HepG2 (cell line): ENCODE measurements around the gene STAM. TPM values are rescaled to one million over a fixed set of nuclear protein-coding genes. Genes with fewer than 3 reads are reported as not detected.
A peak's percentile ranks its signal among the peaks of the same experiment; 100 is the strongest.

ENCODE experiments used
- ATAC-seq: fragments of 200-7000 bp; cut with Tn5 transposase; 3 replicates; pipeline ENCODE4 v1.9.1; 2020; ENCODE audit warnings: mild to moderate bottlenecking, moderate library complexity
- BruUV-seq: library from RNA; stranded (reverse); fragments of 400-500 nt; replicated peaks from 2 replicates; lab custom pipeline; 2021; lab: Mats Ljungman, UMichigan
- CTCF ChIA-PET: fragments of 300-600 bp; formaldehyde crosslinking; extraction: SDS; loops from one replicate; lab custom pipeline; 2021; ENCODE audit warnings: low total read pairs, inconsistent platforms, low intra/inter-chr PET ratio; lab: Yijun Ruan, JAX
- POLR2A ChIA-PET: fragments of 350-600 bp; sonication (Branson Sonifier 250); formaldehyde crosslinking; loops from one replicate; lab custom pipeline; 2020; ENCODE audit warnings: antibody characterized with exemption, inconsistent platforms; lab: Yijun Ruan, JAX
- DNase-seq: peaks from one replicate; pipeline ENCODE4 v3.0.0-alpha.2; 2015; ENCODE audit warnings: low spot score
- FAIRE-seq: peaks from 3 replicates; lab custom pipeline; 2011; peaks lifted over from hg19 to GRCh38; lab: Jason Lieb, UNC
- H2AFZ ChIP-seq: one replicate; pipeline ENCODE4 v1.6.1; 2011; ENCODE audit warnings: low read length, inconsistent platforms
- H3K27ac ChIP-seq: fragments of 300-600 bp; 3 replicates; pipeline ENCODE4 v1.8.0; 2011; ENCODE audit warnings: mixed run types, mild to moderate bottlenecking, mixed read lengths, low read length, inconsistent platforms; ENCODE audit not compliant: insufficient read depth; ENCODE audit errors: extremely low read length
- H3K27me3 ChIP-seq, 2 experiments: fragments of 200-600 bp in 1 of 2; 2 replicates in 1 of 2; 3 replicates in 1 of 2; pipeline versions ENCODE4 v1.6.0 to v1.8.0; 2011; ENCODE audit warnings: low read length in 2 of 2, mild to moderate bottlenecking in 2 of 2, moderate library complexity in 2 of 2, inconsistent platforms in 1 of 2; ENCODE audit not compliant: insufficient read depth in 2 of 2, control insufficient read depth in 1 of 2
- H3K36me3 ChIP-seq, 2 experiments: fragments of 200-600 bp in 1 of 2; replicated peaks in 1 of 2; 2 replicates in 1 of 2; 3 replicates in 1 of 2; pipeline versions ENCODE4 v1.5.1 to v1.8.0; 2011; ENCODE audit warnings: low read length in 2 of 2, inconsistent platforms in 1 of 2; ENCODE audit not compliant: insufficient read depth in 2 of 2, control insufficient read depth in 1 of 2
- H3K4me1 ChIP-seq: 2 replicates; pipeline ENCODE4 v1.5.1; 2012; ENCODE audit warnings: low read length, inconsistent platforms; ENCODE audit not compliant: insufficient read depth
- H3K4me2 ChIP-seq: 2 replicates; pipeline ENCODE4 v1.6.0; 2011; ENCODE audit warnings: low read depth, low read length, inconsistent platforms
- H3K4me3 ChIP-seq, 3 experiments: fragments of 200-600 bp in 1 of 3; sonication (generic), shearing (Covaris generic) in 1 of 3; replicated peaks in 1 of 3; 2 replicates each; pipeline ENCODE4 v1.5.1; 2011 to 2016; ENCODE audit warnings: low read length in 3 of 3, inconsistent platforms in 2 of 3, low read depth in 2 of 3, mild to moderate bottlenecking in 2 of 3, control low read depth in 1 of 3, mixed read lengths in 1 of 3; ENCODE audit not compliant: insufficient read depth in 1 of 3
- H3K79me2 ChIP-seq: one replicate; pipeline ENCODE4 v1.6.1; 2011; ENCODE audit warnings: low read length, inconsistent platforms; ENCODE audit not compliant: insufficient read depth
- H3K9ac ChIP-seq: 2 replicates; pipeline ENCODE4 v1.6.0; 2011; ENCODE audit warnings: mild to moderate bottlenecking, low read depth, low read length, inconsistent platforms; ENCODE audit not compliant: insufficient read depth
- H3K9me3 ChIP-seq: 2 replicates; pipeline ENCODE4 v1.5.1; 2012; ENCODE audit warnings: mild to moderate bottlenecking, low read length
- H4K20me1 ChIP-seq: 2 replicates; pipeline ENCODE4 v1.6.0; 2011; ENCODE audit warnings: inconsistent platforms, mild to moderate bottlenecking, low read length, moderate library complexity; ENCODE audit not compliant: insufficient read depth
- CBX5 ChIP-seq: sonication (generic); formaldehyde crosslinking; IDR thresholded peaks from 2 replicates; pipeline ENCODE4 v1.4.0; 2020; ENCODE audit warnings: missing genetic modification reagents, borderline replicate concordance
- DR1 ChIP-seq: sonication (generic); formaldehyde crosslinking; IDR thresholded peaks from 2 replicates; pipeline ENCODE4 v1.8.0; 2021; ENCODE audit warnings: mild to moderate bottlenecking, missing genetic modification reagents, inconsistent platforms
- KLF9 ChIP-seq: IDR thresholded peaks from 2 replicates; pipeline ENCODE4 v1.6.1; 2016; ENCODE audit warnings: low read depth
- MAFF ChIP-seq: IDR thresholded peaks from 2 replicates; pipeline ENCODE4 v1.6.1; 2011; ENCODE audit warnings: low read depth, low read length, improper control_type of control experiment
- MAFG ChIP-seq: sonication (generic); formaldehyde crosslinking; IDR thresholded peaks from 2 replicates; pipeline ENCODE4 v1.5.1; 2020; ENCODE audit warnings: mild to moderate bottlenecking, missing genetic modification reagents
- MAFK ChIP-seq, 2 experiments: IDR thresholded peaks in 1 of 2; conservative IDR thresholded peaks in 1 of 2; 2 replicates each; pipeline ENCODE4 v1.6.1; 2011; ENCODE audit warnings: improper control_type of control experiment in 2 of 2, low read length in 2 of 2
- NONO ChIP-seq, 2 experiments: fragments of 450-650 bp in 1 of 2; sonication (generic) in 1 of 2; formaldehyde crosslinking in 1 of 2; IDR thresholded peaks in 1 of 2; conservative IDR thresholded peaks in 1 of 2; 2 replicates each; pipeline versions ENCODE4 v1.6.1 to v1.8.0; 2017 to 2022; ENCODE audit warnings: mild to moderate bottlenecking in 1 of 2, missing genetic modification reagents in 1 of 2, moderate library complexity in 1 of 2
- PHF21A ChIP-seq: sonication (generic); formaldehyde crosslinking; IDR thresholded peaks from 2 replicates; pipeline ENCODE4 v1.5.0; 2020; ENCODE audit warnings: mild to moderate bottlenecking, missing genetic modification reagents
- SOX5 ChIP-seq: IDR thresholded peaks from 2 replicates; pipeline ENCODE4 v1.6.1; 2016; ENCODE audit warnings: borderline replicate concordance
- ZNF33B ChIP-seq: sonication (generic); formaldehyde crosslinking; IDR thresholded peaks from 2 replicates; pipeline ENCODE4 v1.5.1; 2020; ENCODE audit warnings: mild to moderate bottlenecking, missing genetic modification reagents
- ZNF549 ChIP-seq: sonication (generic); formaldehyde crosslinking; IDR thresholded peaks from 2 replicates; pipeline ENCODE4 v1.5.0; 2020; ENCODE audit warnings: missing genetic modification reagents
- ZNF776 ChIP-seq: sonication (generic); formaldehyde crosslinking; IDR thresholded peaks from 2 replicates; pipeline ENCODE4 v1.4.0; 2020; ENCODE audit warnings: mild to moderate bottlenecking, missing genetic modification reagents
- WGBS: methylation state at CpG from one replicate; pipeline ENCODE4 v1.1.6; 2017; ENCODE audit warnings: low lambda C conversion rate; 5-methylcytosine and 5-hydroxymethylcytosine counted together
- in situ Hi-C: cut with HindIII; loops from 2 replicates; pipeline ENCODE4 v1.10.0; 2017; ENCODE audit warnings: low pct_unique_long_range_greater_than_20kb; ENCODE audit not compliant: extremely low pct_ligation_motif_present
- intact Hi-C: fragments of 100-400 bp; cut with micrococcal nuclease; formaldehyde crosslinking; loops from one replicate; pipeline ENCODE4 v1.10.0; 2022; ENCODE audit not compliant: unreplicated experiment
- polyA plus RNA-seq, 8 experiments: library from polyadenylated mRNA; depleted of rRNA in 3 of 8; stranded (reverse) in 7 of 8; unstranded in 1 of 8; fragments of >200 nt; fragmentation: Illumina TruSeq in 4 of 8; extraction: Trizol in 4 of 8; gene quantifications; 2 replicates each; pipeline versions ENCODE4 v1.2.1 to v1.2.3, GENCODE V29; 2011 to 2016; ENCODE audit warnings: low read depth in 4 of 8, missing spikeins in 1 of 8, mixed read lengths in 1 of 8; ENCODE audit not compliant: insufficient read depth in 1 of 8
- total RNA-seq, 5 experiments: library from RNA; depleted of rRNA; stranded (reverse); fragments of >200 nt; fragmentation: Illumina TruSeq; extraction: Trizol; gene quantifications; 2 replicates each; pipeline ENCODE4 v1.2.3, GENCODE V29; 2016; ENCODE audit warnings: low read depth in 1 of 5
- TF ChIP-seq, protein P1 (sequence below): sonication (generic); formaldehyde crosslinking; IDR thresholded peaks from 2 replicates; pipeline ENCODE4 v1.4.0; 2020; ENCODE audit warnings: missing genetic modification reagents, borderline replicate concordance
- TF ChIP-seq, protein P2 (sequence below): IDR thresholded peaks from 2 replicates; pipeline ENCODE4 v1.6.1; 2012; ENCODE audit warnings: low read length, improper control_type of control experiment
- TF ChIP-seq, protein P3 (sequence below): sonication (generic); formaldehyde crosslinking; IDR thresholded peaks from 2 replicates; pipeline ENCODE4 v1.5.0; 2020; ENCODE audit warnings: missing genetic modification reagents, mild to moderate bottlenecking, borderline replicate concordance
- TF ChIP-seq, protein P4 (sequence below): sonication (generic); formaldehyde crosslinking; IDR thresholded peaks from 2 replicates; pipeline ENCODE4 v1.8.0; 2022; ENCODE audit warnings: mild to moderate bottlenecking, missing genetic modification reagents; ENCODE audit not compliant: insufficient replicate concordance

STAM gene
- total and polyA plus RNA-seq, 2 of the 13 experiments (the other 11 are each of a cell fraction or from before 2014, with no cell fraction given) = 19.5 to 25.1 TPM

DNA sequence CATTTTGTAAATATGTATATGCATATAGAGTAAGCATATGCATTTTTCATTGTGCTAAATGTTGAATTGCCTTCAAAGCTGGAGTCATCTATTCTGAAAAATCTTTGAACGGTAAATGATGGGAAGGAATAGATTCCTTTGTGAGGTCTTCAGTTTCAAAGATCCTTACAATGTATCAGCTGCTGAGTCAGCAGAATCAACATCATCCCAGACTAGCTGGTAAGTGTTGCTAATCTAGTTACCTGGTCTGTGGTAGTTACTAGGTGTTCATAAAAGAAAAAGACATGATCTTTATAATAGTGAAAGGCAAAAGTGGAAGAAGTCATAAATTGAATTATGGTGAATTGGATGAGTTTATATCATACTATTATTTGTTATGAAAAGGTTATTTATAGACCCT, 10.6 kb upstream of the STAM start:
- H3K4me1 ChIP-seq = peaks cover 13% of the 10 kb centered on the region
- H3K36me3 ChIP-seq = no peaks in the 10 kb centered on the region
- no peak overlapping the region for H2AFZ ChIP-seq
- intact Hi-C loops (no loop called here), in situ Hi-C loops (no loop called here)
- H3K79me2 ChIP-seq = no peaks in the 10 kb centered on the region
- H3K4me3 ChIP-seq = no peak overlapping the region
- no peaks in the 10 kb centered on the region for H4K20me1 ChIP-seq
- 10% methylated on average over 1 of the region's 1 CpG for WGBS
- DNase-seq (no peak), ATAC-seq (no peak), FAIRE-seq (no peak)
- ChIA-PET CTCF (no interaction called here), POLR2A (interaction anchor here (1.9 kb wide), 1 partner anchor 10 kb away, joined by 11 read pairs; the partner anchor contains the start of gene STAM)
- H3K9me3 ChIP-seq = no peaks in the 10 kb centered on the region
- peak overlapping the region; percentile 72; the same call in 1 of the 2 replicates for H3K4me2 ChIP-seq
- no peak overlapping the region for H3K27ac ChIP-seq
- H3K9ac ChIP-seq = no peak overlapping the region
- H3K27me3 ChIP-seq = no peaks in the 10 kb centered on the region; a peak in 1 of 5 replicates
- TF ChIP-seq SOX5 (CRISPR knock-in tag) (no peak), DR1 (CRISPR knock-in tag) (no peak), PHF21A (CRISPR knock-in tag) (no peak), MAFF (peak; percentile 100), ZNF776 (CRISPR knock-in tag) (no peak), CBX5 (no peak), MAFG (CRISPR knock-in tag) (peak; percentile 20; the same call in 1 of the 2 replicates), ZNF549 (no peak), ZNF33B (CRISPR knock-in tag) (no peak), KLF9 (CRISPR knock-in tag) (no peak), MAFK (conservative IDR thresholded peaks at IDR 0.05 in 1 of 2, IDR thresholded peaks at IDR 0.05 in 1 of 2; ENCODE audit: low read length in 2 of 2) (peak; percentile 99 to 100), NONO (IDR thresholded peaks at IDR 0.05) (no peak), NONO (CRISPR knock-in tag; conservative IDR thresholded peaks at IDR 0.05) (no peak)
- TF ChIP-seq, protein P1, sequence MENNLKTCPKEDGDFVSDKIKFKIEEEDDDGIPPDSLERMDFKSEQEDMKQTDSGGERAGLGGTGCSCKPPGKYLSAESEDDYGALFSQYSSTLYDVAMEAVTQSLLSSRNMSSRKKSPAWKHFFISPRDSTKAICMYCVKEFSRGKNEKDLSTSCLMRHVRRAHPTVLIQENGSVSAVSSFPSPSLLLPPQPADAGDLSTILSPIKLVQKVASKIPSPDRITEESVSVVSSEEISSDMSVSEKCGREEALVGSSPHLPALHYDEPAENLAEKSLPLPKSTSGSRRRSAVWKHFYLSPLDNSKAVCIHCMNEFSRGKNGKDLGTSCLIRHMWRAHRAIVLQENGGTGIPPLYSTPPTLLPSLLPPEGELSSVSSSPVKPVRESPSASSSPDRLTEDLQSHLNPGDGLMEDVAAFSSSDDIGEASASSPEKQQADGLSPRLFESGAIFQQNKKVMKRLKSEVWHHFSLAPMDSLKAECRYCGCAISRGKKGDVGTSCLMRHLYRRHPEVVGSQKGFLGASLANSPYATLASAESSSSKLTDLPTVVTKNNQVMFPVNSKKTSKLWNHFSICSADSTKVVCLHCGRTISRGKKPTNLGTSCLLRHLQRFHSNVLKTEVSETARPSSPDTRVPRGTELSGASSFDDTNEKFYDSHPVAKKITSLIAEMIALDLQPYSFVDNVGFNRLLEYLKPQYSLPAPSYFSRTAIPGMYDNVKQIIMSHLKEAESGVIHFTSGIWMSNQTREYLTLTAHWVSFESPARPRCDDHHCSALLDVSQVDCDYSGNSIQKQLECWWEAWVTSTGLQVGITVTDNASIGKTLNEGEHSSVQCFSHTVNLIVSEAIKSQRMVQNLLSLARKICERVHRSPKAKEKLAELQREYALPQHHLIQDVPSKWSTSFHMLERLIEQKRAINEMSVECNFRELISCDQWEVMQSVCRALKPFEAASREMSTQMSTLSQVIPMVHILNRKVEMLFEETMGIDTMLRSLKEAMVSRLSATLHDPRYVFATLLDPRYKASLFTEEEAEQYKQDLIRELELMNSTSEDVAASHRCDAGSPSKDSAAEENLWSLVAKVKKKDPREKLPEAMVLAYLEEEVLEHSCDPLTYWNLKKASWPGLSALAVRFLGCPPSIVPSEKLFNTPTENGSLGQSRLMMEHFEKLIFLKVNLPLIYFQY (CRISPR knock-in tag) = no peak
- TF ChIP-seq, protein P2, sequence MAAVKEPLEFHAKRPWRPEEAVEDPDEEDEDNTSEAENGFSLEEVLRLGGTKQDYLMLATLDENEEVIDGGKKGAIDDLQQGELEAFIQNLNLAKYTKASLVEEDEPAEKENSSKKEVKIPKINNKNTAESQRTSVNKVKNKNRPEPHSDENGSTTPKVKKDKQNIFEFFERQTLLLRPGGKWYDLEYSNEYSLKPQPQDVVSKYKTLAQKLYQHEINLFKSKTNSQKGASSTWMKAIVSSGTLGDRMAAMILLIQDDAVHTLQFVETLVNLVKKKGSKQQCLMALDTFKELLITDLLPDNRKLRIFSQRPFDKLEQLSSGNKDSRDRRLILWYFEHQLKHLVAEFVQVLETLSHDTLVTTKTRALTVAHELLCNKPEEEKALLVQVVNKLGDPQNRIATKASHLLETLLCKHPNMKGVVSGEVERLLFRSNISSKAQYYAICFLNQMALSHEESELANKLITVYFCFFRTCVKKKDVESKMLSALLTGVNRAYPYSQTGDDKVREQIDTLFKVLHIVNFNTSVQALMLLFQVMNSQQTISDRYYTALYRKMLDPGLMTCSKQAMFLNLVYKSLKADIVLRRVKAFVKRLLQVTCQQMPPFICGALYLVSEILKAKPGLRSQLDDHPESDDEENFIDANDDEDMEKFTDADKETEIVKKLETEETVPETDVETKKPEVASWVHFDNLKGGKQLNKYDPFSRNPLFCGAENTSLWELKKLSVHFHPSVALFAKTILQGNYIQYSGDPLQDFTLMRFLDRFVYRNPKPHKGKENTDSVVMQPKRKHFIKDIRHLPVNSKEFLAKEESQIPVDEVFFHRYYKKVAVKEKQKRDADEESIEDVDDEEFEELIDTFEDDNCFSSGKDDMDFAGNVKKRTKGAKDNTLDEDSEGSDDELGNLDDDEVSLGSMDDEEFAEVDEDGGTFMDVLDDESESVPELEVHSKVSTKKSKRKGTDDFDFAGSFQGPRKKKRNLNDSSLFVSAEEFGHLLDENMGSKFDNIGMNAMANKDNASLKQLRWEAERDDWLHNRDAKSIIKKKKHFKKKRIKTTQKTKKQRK = no peak
- TF ChIP-seq, protein P3, sequence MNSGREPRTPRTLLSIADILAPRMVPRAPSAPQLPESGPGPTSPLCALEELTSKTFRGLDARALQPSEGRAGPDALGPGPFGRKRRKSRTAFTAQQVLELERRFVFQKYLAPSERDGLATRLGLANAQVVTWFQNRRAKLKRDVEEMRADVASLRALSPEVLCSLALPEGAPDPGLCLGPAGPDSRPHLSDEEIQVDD (CRISPR knock-in tag) = no peak
- TF ChIP-seq, protein P4, sequence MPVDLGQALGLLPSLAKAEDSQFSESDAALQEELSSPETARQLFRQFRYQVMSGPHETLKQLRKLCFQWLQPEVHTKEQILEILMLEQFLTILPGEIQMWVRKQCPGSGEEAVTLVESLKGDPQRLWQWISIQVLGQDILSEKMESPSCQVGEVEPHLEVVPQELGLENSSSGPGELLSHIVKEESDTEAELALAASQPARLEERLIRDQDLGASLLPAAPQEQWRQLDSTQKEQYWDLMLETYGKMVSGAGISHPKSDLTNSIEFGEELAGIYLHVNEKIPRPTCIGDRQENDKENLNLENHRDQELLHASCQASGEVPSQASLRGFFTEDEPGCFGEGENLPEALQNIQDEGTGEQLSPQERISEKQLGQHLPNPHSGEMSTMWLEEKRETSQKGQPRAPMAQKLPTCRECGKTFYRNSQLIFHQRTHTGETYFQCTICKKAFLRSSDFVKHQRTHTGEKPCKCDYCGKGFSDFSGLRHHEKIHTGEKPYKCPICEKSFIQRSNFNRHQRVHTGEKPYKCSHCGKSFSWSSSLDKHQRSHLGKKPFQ (CRISPR knock-in tag) = no peak
- TF ChIP-seq, all 625 proteins: peak for 3
- no TSS peak for BruUV-seq
